H9 (cell line): ENCODE measurements around the gene CLEC16A. TPM values are rescaled to one million over a fixed set of nuclear protein-coding genes. Genes with fewer than 3 reads are reported as not detected.

Experiments
- DNase-seq: peaks from one replicate; pipeline ENCODE4 v3.0.0-alpha.2; 2017
- H2AFZ ChIP-seq: one replicate; pipeline ENCODE4 v1.6.1; 2013; ENCODE audit warnings: mild to moderate bottlenecking, low read length, control low read depth, moderate library complexity
- H2AK5ac ChIP-seq: 2 replicates; pipeline ENCODE4 v1.6.1; 2013; ENCODE audit warnings: low read length, control low read depth, mixed read lengths; ENCODE audit not compliant: insufficient read length
- H2BK120ac ChIP-seq: one replicate; pipeline ENCODE4 v1.6.1; 2013; ENCODE audit warnings: low read depth, mild to moderate bottlenecking, low read length, control low read depth, inconsistent platforms; ENCODE audit not compliant: poor library complexity, severe bottlenecking
- H2BK12ac ChIP-seq: 2 replicates; pipeline ENCODE4 v1.6.1; 2013; ENCODE audit warnings: low read length, control low read depth, mixed read lengths, low read depth; ENCODE audit not compliant: insufficient read length
- H2BK15ac ChIP-seq: 2 replicates; pipeline ENCODE4 v1.6.1; 2013; ENCODE audit warnings: low read depth, low read length, control low read depth
- H2BK20ac ChIP-seq: one replicate; pipeline ENCODE4 v1.6.1; 2013; ENCODE audit warnings: low read depth, mild to moderate bottlenecking, low read length, control low read depth, inconsistent platforms; ENCODE audit not compliant: poor library complexity, severe bottlenecking
- H2BK5ac ChIP-seq: 2 replicates; pipeline ENCODE4 v1.6.1; 2013; ENCODE audit warnings: low read length, control low read depth, mixed read lengths; ENCODE audit not compliant: insufficient read length
- H3K14ac ChIP-seq: 2 replicates; pipeline ENCODE4 v1.6.1; 2013; ENCODE audit warnings: low read length, control low read depth; ENCODE audit not compliant: insufficient read depth
- H3K18ac ChIP-seq: 2 replicates; pipeline ENCODE4 v1.6.1; 2013; ENCODE audit warnings: low read depth, mild to moderate bottlenecking, mixed read lengths, low read length, control low read depth; ENCODE audit not compliant: insufficient read length
- H3K23ac ChIP-seq: 2 replicates; pipeline ENCODE4 v1.6.1; 2013; ENCODE audit warnings: low read length, control low read depth, mixed read lengths, low read depth; ENCODE audit not compliant: insufficient read length
- H3K23me2 ChIP-seq: 2 replicates; pipeline ENCODE4 v1.6.1; 2013; ENCODE audit warnings: low read depth, mild to moderate bottlenecking, mixed read lengths, low read length, control low read depth; ENCODE audit not compliant: insufficient read length, poor library complexity, severe bottlenecking
- H3K27ac ChIP-seq: 2 replicates; pipeline ENCODE4 v1.5.1; 2013; ENCODE audit warnings: low read length, control low read depth, mixed read lengths, low read depth; ENCODE audit not compliant: insufficient read length
- H3K27me3 ChIP-seq: 2 replicates; pipeline ENCODE4 v1.6.1; 2013; ENCODE audit warnings: low read length, control low read depth, inconsistent platforms; ENCODE audit not compliant: insufficient read depth
- H3K4ac ChIP-seq: 2 replicates; pipeline ENCODE4 v1.6.1; 2013; ENCODE audit warnings: low read depth, mild to moderate bottlenecking, control low read depth, inconsistent platforms, low read length, moderate library complexity
- H3K4me1 ChIP-seq: 2 replicates; pipeline ENCODE4 v1.6.1; 2013; ENCODE audit warnings: low read length, control low read depth, inconsistent platforms; ENCODE audit not compliant: insufficient read depth
- H3K4me2 ChIP-seq: 2 replicates; pipeline ENCODE4 v1.6.1; 2013; ENCODE audit warnings: low read length, control low read depth, mixed read lengths; ENCODE audit not compliant: insufficient read length, insufficient read depth
- H3K56ac ChIP-seq: 2 replicates; pipeline ENCODE4 v1.6.1; 2013; ENCODE audit warnings: low read depth, mild to moderate bottlenecking, mixed read lengths, low read length, control low read depth; ENCODE audit not compliant: insufficient read length
- H3K79me1 ChIP-seq: 2 replicates; pipeline ENCODE4 v1.6.1; 2013; ENCODE audit warnings: low read depth, mild to moderate bottlenecking, moderate library complexity, low read length, control low read depth, inconsistent platforms; ENCODE audit not compliant: insufficient read depth, poor library complexity, severe bottlenecking
- H3K79me2 ChIP-seq: 2 replicates; pipeline ENCODE4 v1.6.1; 2013; ENCODE audit warnings: low read length, control low read depth, inconsistent platforms; ENCODE audit not compliant: insufficient read depth
- H3K9ac ChIP-seq: 2 replicates; pipeline ENCODE4 v1.6.1; 2013; ENCODE audit warnings: low read length, control low read depth, mixed read lengths; ENCODE audit not compliant: insufficient read length; ENCODE audit errors: extremely low read depth
- H3K9me3 ChIP-seq: one replicate; pipeline ENCODE4 v1.6.1; 2013; ENCODE audit warnings: low read depth, low read length, inconsistent platforms; ENCODE audit not compliant: control insufficient read depth
- H3T11ph ChIP-seq: one replicate; pipeline ENCODE4 v1.6.1; 2013; ENCODE audit warnings: mild to moderate bottlenecking, low read length, control low read depth, inconsistent platforms
- H4K20me1 ChIP-seq: one replicate; pipeline ENCODE4 v1.6.1; 2013; ENCODE audit not compliant: control insufficient read depth, insufficient read length, insufficient read depth
- H4K5ac ChIP-seq: 2 replicates; pipeline ENCODE4 v1.6.1; 2013; ENCODE audit warnings: low read depth, mild to moderate bottlenecking, mixed read lengths, low read length, control low read depth; ENCODE audit not compliant: insufficient read length
- H4K8ac ChIP-seq: replicated peaks from 2 replicates; pipeline ENCODE4 v1.6.1; 2013; ENCODE audit warnings: low read length, control low read depth, mixed read lengths, low read depth; ENCODE audit not compliant: insufficient read length
- H4K91ac ChIP-seq: 2 replicates; pipeline ENCODE4 v1.6.1; 2013; ENCODE audit warnings: low read depth, mild to moderate bottlenecking, moderate library complexity, mixed read lengths, low read length, control low read depth; ENCODE audit not compliant: insufficient read length
- H3K27ac Mint-ChIP-seq, 3 experiments: 2 replicates in 2 of 3; 3 replicates in 1 of 3; pipeline ENCODE4 v1.8.0; 2020 to 2021; ENCODE audit warnings: mixed read lengths in 3 of 3, mild to moderate bottlenecking in 1 of 3, moderate library complexity in 1 of 3
- H3K27me3 Mint-ChIP-seq: 2 replicates; pipeline ENCODE4 v1.8.0; 2021; ENCODE audit warnings: low read depth, mild to moderate bottlenecking, moderate library complexity, mixed read lengths
- H3K36me3 Mint-ChIP-seq, 3 experiments: 2 replicates in 2 of 3; 3 replicates in 1 of 3; pipeline ENCODE4 v1.8.0; 2020 to 2021; ENCODE audit warnings: low read depth in 3 of 3, mixed read lengths in 3 of 3; ENCODE audit not compliant: insufficient read depth in 1 of 3
- H3K4me1 Mint-ChIP-seq, 2 experiments: 2 replicates each; pipeline ENCODE4 v1.8.0; 2020; ENCODE audit warnings: mixed read lengths in 2 of 2
- H3K4me3 Mint-ChIP-seq, 2 experiments: 2 replicates in 1 of 2; 3 replicates in 1 of 2; pipeline ENCODE4 v1.8.0; 2020 to 2021; ENCODE audit warnings: mild to moderate bottlenecking in 2 of 2, mixed read lengths in 2 of 2, moderate library complexity in 1 of 2
- H3K9me3 Mint-ChIP-seq, 2 experiments: 2 replicates in 1 of 2; 3 replicates in 1 of 2; pipeline ENCODE4 v1.8.0; 2020; ENCODE audit warnings: mild to moderate bottlenecking in 2 of 2, mixed read lengths in 2 of 2, moderate library complexity in 1 of 2
- WGBS: extraction: QIAGEN DNeasy Blood & Tissue Kit; methylation state at CpG from one replicate; pipeline ENCODE4 v1.1.7; 2013; ENCODE audit warnings: missing lambda C conversion rate, low lambda C conversion rate, mixed read lengths; ENCODE audit not compliant: insufficient read length; ENCODE audit errors: extremely low coverage; 5-methylcytosine and 5-hydroxymethylcytosine counted together
- total RNA-seq: library from RNA; stranded (reverse); gene quantifications from 2 replicates; pipeline ENCODE4 v1.2.1, GENCODE V29; 2021
- TF ChIP-seq, protein P1 (sequence below): fragments of 200-600 bp; sonication (generic); conservative IDR thresholded peaks from 3 replicates; pipeline ENCODE4 v1.8.0; 2021; ENCODE audit warnings: antibody characterized with exemption, mild to moderate bottlenecking

CLEC16A gene
- total RNA-seq, 1 experiment from 2014 or later: 15.2 TPM

- H4K5ac ChIP-seq: no peak overlapping the region
- H3K4me1 ChIP-seq: no peaks in the 10 kb centered on the region; the same call in 1 of the 2 replicates
- H4K91ac ChIP-seq: no peak overlapping the region
- H3K36me3 Mint-ChIP-seq: no peaks in the 10 kb centered on the region; a peak in 1 of 7 replicates
- H3K23me2 ChIP-seq: no peaks in the 10 kb centered on the region
- no peak overlapping the region for H2AFZ ChIP-seq
- H2BK20ac ChIP-seq: no peak overlapping the region
- no peak overlapping the region for H3K27ac ChIP-seq
- no peaks in the 10 kb centered on the region for H4K20me1 ChIP-seq
- H3K4me2 ChIP-seq: no peak overlapping the region
- peaks cover 5 to 7% of the 10 kb centered on the region in 2 experiments; a peak in 3 of 4 replicates for H3K4me1 Mint-ChIP-seq
- H2BK120ac ChIP-seq: no peak overlapping the region
- no peak overlapping the region; the same call in 1 of the 2 replicates for H3K14ac ChIP-seq
- no peak overlapping the region for H3K4ac ChIP-seq
- H2BK5ac ChIP-seq: no peak overlapping the region
- H3K79me2 ChIP-seq: no peaks in the 10 kb centered on the region
- no peak overlapping the region for H4K8ac ChIP-seq
- DNase-seq: no peak
- no CpG with 5 or more reads among the region's 15 CpGs for WGBS
- H3K9me3 ChIP-seq: no peaks in the 10 kb centered on the region
- no peaks in the 10 kb centered on the region for H3K27me3 ChIP-seq
- H3T11ph ChIP-seq: no peak overlapping the region
- peak overlapping the region in 1 of 3 experiments; percentile 68; a peak in 3 of 7 replicates for H3K27ac Mint-ChIP-seq
- no peaks in the 10 kb centered on the region for H3K9me3 Mint-ChIP-seq
- no peak overlapping the region for H2BK12ac ChIP-seq
- H3K79me1 ChIP-seq: no peaks in the 10 kb centered on the region
- TF ChIP-seq, protein P1, sequence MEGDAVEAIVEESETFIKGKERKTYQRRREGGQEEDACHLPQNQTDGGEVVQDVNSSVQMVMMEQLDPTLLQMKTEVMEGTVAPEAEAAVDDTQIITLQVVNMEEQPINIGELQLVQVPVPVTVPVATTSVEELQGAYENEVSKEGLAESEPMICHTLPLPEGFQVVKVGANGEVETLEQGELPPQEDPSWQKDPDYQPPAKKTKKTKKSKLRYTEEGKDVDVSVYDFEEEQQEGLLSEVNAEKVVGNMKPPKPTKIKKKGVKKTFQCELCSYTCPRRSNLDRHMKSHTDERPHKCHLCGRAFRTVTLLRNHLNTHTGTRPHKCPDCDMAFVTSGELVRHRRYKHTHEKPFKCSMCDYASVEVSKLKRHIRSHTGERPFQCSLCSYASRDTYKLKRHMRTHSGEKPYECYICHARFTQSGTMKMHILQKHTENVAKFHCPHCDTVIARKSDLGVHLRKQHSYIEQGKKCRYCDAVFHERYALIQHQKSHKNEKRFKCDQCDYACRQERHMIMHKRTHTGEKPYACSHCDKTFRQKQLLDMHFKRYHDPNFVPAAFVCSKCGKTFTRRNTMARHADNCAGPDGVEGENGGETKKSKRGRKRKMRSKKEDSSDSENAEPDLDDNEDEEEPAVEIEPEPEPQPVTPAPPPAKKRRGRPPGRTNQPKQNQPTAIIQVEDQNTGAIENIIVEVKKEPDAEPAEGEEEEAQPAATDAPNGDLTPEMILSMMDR: no peak
- no peak overlapping the region for H2BK15ac ChIP-seq
- H3K56ac ChIP-seq: no peak overlapping the region
- no peak overlapping the region for H3K23ac ChIP-seq
- H3K18ac ChIP-seq: no peak overlapping the region
- H2AK5ac ChIP-seq: no peak overlapping the region
- no peaks in the 10 kb centered on the region for H3K27me3 Mint-ChIP-seq
- no peak overlapping the region for H3K9ac ChIP-seq
- no peak overlapping the region for H3K4me3 Mint-ChIP-seq
Measured at GRCh38 chr16:11084876-11085485, 140.6 kb downstream of the CLEC16A start.
